GM19468 (cell line): ENCODE measurements around the gene NT5DC3.
"Not testable (repeated sequence)": the region's sequence is repeated elsewhere in the genome, so short reads cannot be mapped to it uniquely, and the experiment has no call there.

Experiments
- ATAC-seq: cut with Tn5 transposase; IDR thresholded peaks from one replicate; pipeline ENCODE4 v1.9.1; 2021; ENCODE audit warnings: mild to moderate bottlenecking, moderate library complexity, moderate number of reproducible peaks; ENCODE audit not compliant: unreplicated experiment; ENCODE audit errors: extremely low read depth

Gene NT5DC3

GRCh38 chr12:103855896-103856657 lies 15.0 kb upstream of the NT5DC3 start:
- no peak for ATAC-seq

- no peak for ATAC-seq
Observed at GRCh38 chr12:103855036-103855712, 14.1 kb upstream of the NT5DC3 start.

GRCh38 chr12:103854372-103854973 lies 13.4 kb upstream of the NT5DC3 start:
- ATAC-seq, result no peak

GRCh38 chr12:103852498-103852997 lies 11.5 kb upstream of the NT5DC3 start:
- no peak for ATAC-seq

GRCh38 chr12:103851127-103851526 lies 10.1 kb upstream of the NT5DC3 start:
- ATAC-seq, result no peak

GRCh38 chr12:103850429-103850828 lies 9.4 kb upstream of the NT5DC3 start:
- ATAC-seq, result no peak

GRCh38 chr12:103848917-103849491 lies 8.0 kb upstream of the NT5DC3 start:
- no peak for ATAC-seq

- no peak for ATAC-seq
Observed at GRCh38 chr12:103848143-103848542, 7.1 kb upstream of the NT5DC3 start.

GRCh38 chr12:103846415-103846814 lies 5.4 kb upstream of the NT5DC3 start:
- ATAC-seq, result no peak

- no peak for ATAC-seq
Observed at GRCh38 chr12:103844305-103844704, 3.3 kb upstream of the NT5DC3 start.

GRCh38 chr12:103841690-103842584 lies 903 bp upstream of the NT5DC3 start:
- ATAC-seq, result no peak

GRCh38 chr12:103840462-103840875 lies 565 bp downstream of the NT5DC3 start:
- ATAC-seq, result no peak

- no peak for ATAC-seq
Observed at GRCh38 chr12:103839609-103840461, 1.2 kb downstream of the NT5DC3 start.

GRCh38 chr12:103839103-103839502 lies 1.9 kb downstream of the NT5DC3 start:
- ATAC-seq, result no peak

GRCh38 chr12:103838254-103838914 lies 2.6 kb downstream of the NT5DC3 start:
- no peak for ATAC-seq

GRCh38 chr12:103836345-103836744 lies 4.7 kb downstream of the NT5DC3 start:
- ATAC-seq, result no peak

GRCh38 chr12:103835747-103836335 lies 5.2 kb downstream of the NT5DC3 start:
- not testable (repeated sequence) for ATAC-seq

- no peak for ATAC-seq
Observed at GRCh38 chr12:103834942-103835341, 6.1 kb downstream of the NT5DC3 start.
